Breast epithelium (tissue), 4 donors: ENCODE data around the gene BMP7. TPM values are rescaled to one million over a fixed set of nuclear protein-coding genes. Genes with fewer than 3 reads are reported as not detected.
"Not testable (repeated sequence)": the region's sequence is repeated elsewhere in the genome, so short reads cannot be mapped to it uniquely, and the experiment has no call there.

ENCODE experiments used
- DNase-seq, 2 donors: peaks; one replicate each; pipeline ENCODE4 v3.0.0-alpha.2; 2019; ENCODE audit warnings: low spot score in 2 of 2
- H3K27ac ChIP-seq, 2 donors: fragments of 200-600 bp; sonication (generic) in 1 of 2; one replicate each; pipeline ENCODE4 v1.5.1; 2016 to 2019; ENCODE audit warnings: mild to moderate bottlenecking in 1 of 2
- H3K27me3 ChIP-seq, 2 donors: fragments of 200-600 bp; sonication (generic) in 1 of 2; one replicate each; pipeline versions ENCODE4 v1.5.1 to v1.6.0; 2017 to 2019; ENCODE audit warnings: control low read depth in 1 of 2, mild to moderate bottlenecking in 1 of 2
- H3K36me3 ChIP-seq: fragments of 200-600 bp; one replicate; pipeline ENCODE4 v1.5.1; 2019
- H3K4me1 ChIP-seq, 2 donors: fragments of 200-600 bp; sonication (generic); one replicate each; pipeline ENCODE4 v1.5.1; 2016 to 2019; ENCODE audit warnings: control low read depth in 1 of 2
- H3K4me3 ChIP-seq, 3 donors: fragments of 200-600 bp; sonication (generic); 1 replicate in 2 of 3; 2 replicates in 1 of 3; pipeline ENCODE4 v1.5.1; 2016 to 2019; ENCODE audit warnings: mild to moderate bottlenecking in 3 of 3, moderate library complexity in 2 of 3
- H3K9me3 ChIP-seq, 2 donors: fragments of 200-600 bp; sonication (generic) in 1 of 2; one replicate each; pipeline ENCODE4 v1.5.1; 2016 to 2019; ENCODE audit warnings: control low read depth in 1 of 2
- CTCF ChIP-seq, 3 donors: fragments of 450-650 bp; IDR thresholded peaks; one replicate each; pipeline ENCODE4 v1.5.1; 2016 to 2017; ENCODE audit warnings: antibody characterized with exemption in 3 of 3, mild to moderate bottlenecking in 3 of 3, moderate library complexity in 3 of 3
- POLR2A ChIP-seq: fragments of 450-650 bp; IDR thresholded peaks from one replicate; pipeline ENCODE4 v1.6.1; 2016; ENCODE audit warnings: antibody characterized with exemption, mild to moderate bottlenecking, moderate library complexity
- POLR2AphosphoS5 ChIP-seq, 3 donors: sonication (generic); formaldehyde crosslinking; IDR thresholded peaks; one replicate each; pipeline ENCODE4 v1.6.1; 2017; ENCODE audit warnings: antibody characterized with exemption in 3 of 3
- intact Hi-C: fragments of 100-400 bp; cut with DNase I; formaldehyde crosslinking; loops from one replicate; pipeline ENCODE4 v1.15.1; 2023; ENCODE audit warnings: low total_unique reads
- total RNA-seq, 3 donors: library from RNA; depleted of rRNA; stranded (reverse); fragments of >200 nt; gene quantifications; one replicate each; pipeline ENCODE4 v1.1.0, GENCODE V29; 2016

The BMP7 gene
- total RNA-seq, 3 donors from 2014 or later: 1.6 to 3.8 (median 1.8) TPM

GRCh38 chr20:57241363-57241991 is 25.0 kb downstream of the BMP7 start:
- Histone ChIP-seq H3K4me1 (peaks cover 0 to 3% of the 10 kb centered on the region in 2 donors), H3K4me3 (no peak overlapping the region), H3K27ac (no peak overlapping the region), H3K36me3 (no peaks in the 10 kb centered on the region), H3K27me3 (no peaks in the 10 kb centered on the region), H3K9me3 (no peaks in the 10 kb centered on the region)
- intact Hi-C loops: no loop called here
- TF ChIP-seq POLR2A (no peak), POLR2AphosphoS5 (IDR thresholded peaks at IDR 0.05) (no peak), CTCF (IDR thresholded peaks at IDR 0.05) (no peak)
- DNase-seq: no peak

GRCh38 chr20:57240581-57241362 is 25.7 kb downstream of the BMP7 start:
- no peak overlapping the region for H3K4me3 ChIP-seq
- no peak for DNase-seq

GRCh38 chr20:57239725-57240124 is 26.7 kb downstream of the BMP7 start:
- H3K27me3 ChIP-seq: not testable (repeated sequence)

More at GRCh38 chr20:57240581-57241362, 25.7 kb downstream of the BMP7 start:
- no peaks in the 10 kb centered on the region for H3K9me3 ChIP-seq
- no peaks in the 10 kb centered on the region for H3K27me3 ChIP-seq
- H3K4me1 ChIP-seq: peaks cover 0 to 3% of the 10 kb centered on the region in 2 donors
- H3K27ac ChIP-seq: no peak overlapping the region
- intact Hi-C loops: no loop called here
- no peaks in the 10 kb centered on the region for H3K36me3 ChIP-seq
- TF ChIP-seq POLR2AphosphoS5 (IDR thresholded peaks at IDR 0.05) (no peak), CTCF (IDR thresholded peaks at IDR 0.05) (no peak), POLR2A (no peak)

GRCh38 chr20:57239324-57239723 is 27.1 kb downstream of the BMP7 start:
- H3K4me3 ChIP-seq, H3K27me3 ChIP-seq, DNase-seq, H3K27ac ChIP-seq, H3K4me1 ChIP-seq, H3K9me3 ChIP-seq, H3K36me3 ChIP-seq, intact Hi-C loops: not testable (repeated sequence)

More at GRCh38 chr20:57239725-57240124, 26.7 kb downstream of the BMP7 start:
- DNase-seq, H3K36me3 ChIP-seq, intact Hi-C loops, H3K4me3 ChIP-seq, H3K4me1 ChIP-seq, H3K9me3 ChIP-seq, H3K27ac ChIP-seq: not testable (repeated sequence)

- no peak for DNase-seq
- Histone ChIP-seq H3K9me3 (no peaks in the 10 kb centered on the region), H3K27ac (no peak overlapping the region), H3K4me3 (no peak overlapping the region), H3K36me3 (no peaks in the 10 kb centered on the region), H3K4me1 (peaks cover 0 to 3% of the 10 kb centered on the region in 2 donors), H3K27me3 (no peaks in the 10 kb centered on the region)
- no peak for TF ChIP-seq CTCF (IDR thresholded peaks at IDR 0.05)
- no peak for TF ChIP-seq POLR2AphosphoS5 (IDR thresholded peaks at IDR 0.05)
- TF ChIP-seq POLR2A: no peak
- intact Hi-C loops: no loop called here
These were observed 28.4 kb downstream of the BMP7 start for GRCh38 chr20:57238089-57238488.

GRCh38 chr20:57237585-57237953 is 28.9 kb downstream of the BMP7 start:
- Histone ChIP-seq H3K9me3 (no peaks in the 10 kb centered on the region), H3K4me3 (no peak overlapping the region), H3K27me3 (no peaks in the 10 kb centered on the region), H3K27ac (no peak overlapping the region), H3K4me1 (peaks cover 0 to 3% of the 10 kb centered on the region in 2 donors), H3K36me3 (no peaks in the 10 kb centered on the region)
- DNase-seq: no peak
- intact Hi-C loops: no loop called here
- TF ChIP-seq CTCF (IDR thresholded peaks at IDR 0.05) (no peak), POLR2AphosphoS5 (IDR thresholded peaks at IDR 0.05) (no peak), POLR2A (no peak)
